Ishikawa (cell line): ENCODE measurements around the gene GJB6.

Experiments used
- CEBPB ChIP-seq: IDR thresholded peaks from 2 replicates; pipeline ENCODE4 v1.6.1; 2012
- CREB1 ChIP-seq: IDR thresholded peaks from 2 replicates; pipeline ENCODE4 v1.6.1; 2012; ENCODE audit warnings: low read depth
- EGR1 ChIP-seq: IDR thresholded peaks from 2 replicates; pipeline ENCODE4 v1.6.1; 2012
- EP300 ChIP-seq: IDR thresholded peaks from 2 replicates; pipeline ENCODE4 v1.6.1; 2012; ENCODE audit warnings: borderline replicate concordance
- FOXM1 ChIP-seq: IDR thresholded peaks from 2 replicates; pipeline ENCODE4 v1.6.1; 2012; ENCODE audit warnings: low read depth, borderline replicate concordance
- NFIC ChIP-seq: IDR thresholded peaks from 2 replicates; pipeline ENCODE4 v1.6.1; 2012
- RAD21 ChIP-seq: IDR thresholded peaks from 2 replicates; pipeline ENCODE4 v1.6.1; 2012; ENCODE audit warnings: low read depth
- TAF1 ChIP-seq: IDR thresholded peaks from 2 replicates; pipeline ENCODE4 v1.6.1; 2012; ENCODE audit warnings: low read depth, mild to moderate bottlenecking
- TCF12 ChIP-seq: IDR thresholded peaks from 2 replicates; pipeline ENCODE4 v1.6.1; 2012; ENCODE audit warnings: low read depth
- TEAD4 ChIP-seq: IDR thresholded peaks from 2 replicates; pipeline ENCODE4 v1.6.1; 2012
- USF1 ChIP-seq: IDR thresholded peaks from 2 replicates; pipeline ENCODE4 v1.6.1; 2012
- YY1 ChIP-seq: IDR thresholded peaks from 2 replicates; pipeline ENCODE4 v1.6.1; 2012; ENCODE audit warnings: low read depth
- ZBTB7A ChIP-seq: IDR thresholded peaks from 2 replicates; pipeline ENCODE4 v1.6.1; 2012; ENCODE audit warnings: low read depth
- TF ChIP-seq, protein P1 (sequence below): IDR thresholded peaks from 2 replicates; pipeline ENCODE4 v1.6.1; 2012
- TF ChIP-seq, protein P2 (sequence below): IDR thresholded peaks from 2 replicates; pipeline ENCODE4 v1.6.1; 2012; ENCODE audit warnings: low read depth, mild to moderate bottlenecking

GJB6 gene

DNA sequence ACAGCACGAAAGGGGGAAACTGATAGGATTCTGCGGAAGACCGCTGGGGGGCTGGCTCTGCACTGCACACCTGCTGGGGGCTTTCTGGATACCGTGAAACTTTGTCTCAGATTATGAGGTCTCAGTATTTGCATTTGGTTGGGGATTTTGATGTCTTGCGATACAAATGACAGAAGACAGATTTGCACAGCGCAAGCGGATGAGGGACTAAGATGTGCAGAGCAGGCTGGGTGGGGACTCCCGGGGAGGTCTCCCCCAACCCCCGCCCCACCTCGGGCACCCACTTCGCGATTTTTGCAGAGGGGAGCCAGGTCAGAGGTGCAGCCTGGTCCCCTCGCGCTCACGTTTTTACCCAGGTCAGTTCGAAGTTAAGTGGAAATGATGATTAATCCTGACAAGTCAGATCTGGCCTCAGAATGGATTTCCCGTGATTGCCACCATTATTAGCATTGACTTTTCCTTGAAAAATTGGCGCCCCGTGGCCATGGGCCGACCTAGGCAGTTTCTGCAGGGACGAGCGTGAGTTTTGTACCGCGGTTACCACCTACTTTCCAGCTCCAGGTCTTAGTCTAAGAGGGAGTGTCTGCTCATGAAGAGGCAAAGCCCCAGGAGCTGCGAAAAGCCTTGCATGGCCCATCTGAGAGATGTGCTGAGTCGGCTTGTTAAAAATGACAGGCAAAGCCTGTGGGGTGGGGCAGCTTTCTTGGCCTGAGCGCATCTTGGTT lies 38.0 kb downstream of the GJB6 start:
- TF ChIP-seq YY1: no peak
- no peak for TF ChIP-seq TEAD4
- TF ChIP-seq, protein P1, sequence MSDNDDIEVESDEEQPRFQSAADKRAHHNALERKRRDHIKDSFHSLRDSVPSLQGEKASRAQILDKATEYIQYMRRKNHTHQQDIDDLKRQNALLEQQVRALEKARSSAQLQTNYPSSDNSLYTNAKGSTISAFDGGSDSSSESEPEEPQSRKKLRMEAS: no peak
- no peak for TF ChIP-seq EGR1
- TF ChIP-seq, protein P2, sequence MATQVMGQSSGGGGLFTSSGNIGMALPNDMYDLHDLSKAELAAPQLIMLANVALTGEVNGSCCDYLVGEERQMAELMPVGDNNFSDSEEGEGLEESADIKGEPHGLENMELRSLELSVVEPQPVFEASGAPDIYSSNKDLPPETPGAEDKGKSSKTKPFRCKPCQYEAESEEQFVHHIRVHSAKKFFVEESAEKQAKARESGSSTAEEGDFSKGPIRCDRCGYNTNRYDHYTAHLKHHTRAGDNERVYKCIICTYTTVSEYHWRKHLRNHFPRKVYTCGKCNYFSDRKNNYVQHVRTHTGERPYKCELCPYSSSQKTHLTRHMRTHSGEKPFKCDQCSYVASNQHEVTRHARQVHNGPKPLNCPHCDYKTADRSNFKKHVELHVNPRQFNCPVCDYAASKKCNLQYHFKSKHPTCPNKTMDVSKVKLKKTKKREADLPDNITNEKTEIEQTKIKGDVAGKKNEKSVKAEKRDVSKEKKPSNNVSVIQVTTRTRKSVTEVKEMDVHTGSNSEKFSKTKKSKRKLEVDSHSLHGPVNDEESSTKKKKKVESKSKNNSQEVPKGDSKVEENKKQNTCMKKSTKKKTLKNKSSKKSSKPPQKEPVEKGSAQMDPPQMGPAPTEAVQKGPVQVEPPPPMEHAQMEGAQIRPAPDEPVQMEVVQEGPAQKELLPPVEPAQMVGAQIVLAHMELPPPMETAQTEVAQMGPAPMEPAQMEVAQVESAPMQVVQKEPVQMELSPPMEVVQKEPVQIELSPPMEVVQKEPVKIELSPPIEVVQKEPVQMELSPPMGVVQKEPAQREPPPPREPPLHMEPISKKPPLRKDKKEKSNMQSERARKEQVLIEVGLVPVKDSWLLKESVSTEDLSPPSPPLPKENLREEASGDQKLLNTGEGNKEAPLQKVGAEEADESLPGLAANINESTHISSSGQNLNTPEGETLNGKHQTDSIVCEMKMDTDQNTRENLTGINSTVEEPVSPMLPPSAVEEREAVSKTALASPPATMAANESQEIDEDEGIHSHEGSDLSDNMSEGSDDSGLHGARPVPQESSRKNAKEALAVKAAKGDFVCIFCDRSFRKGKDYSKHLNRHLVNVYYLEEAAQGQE: no peak
- no peak for TF ChIP-seq ZBTB7A
- no peak for TF ChIP-seq EP300
- TF ChIP-seq RAD21: no peak
- no peak for TF ChIP-seq CEBPB
- no peak for TF ChIP-seq CREB1
- TF ChIP-seq USF1: no peak
- TF ChIP-seq TAF1: no peak
- TF ChIP-seq TCF12: no peak
- no peak for TF ChIP-seq FOXM1
- no peak for TF ChIP-seq NFIC

DNA sequence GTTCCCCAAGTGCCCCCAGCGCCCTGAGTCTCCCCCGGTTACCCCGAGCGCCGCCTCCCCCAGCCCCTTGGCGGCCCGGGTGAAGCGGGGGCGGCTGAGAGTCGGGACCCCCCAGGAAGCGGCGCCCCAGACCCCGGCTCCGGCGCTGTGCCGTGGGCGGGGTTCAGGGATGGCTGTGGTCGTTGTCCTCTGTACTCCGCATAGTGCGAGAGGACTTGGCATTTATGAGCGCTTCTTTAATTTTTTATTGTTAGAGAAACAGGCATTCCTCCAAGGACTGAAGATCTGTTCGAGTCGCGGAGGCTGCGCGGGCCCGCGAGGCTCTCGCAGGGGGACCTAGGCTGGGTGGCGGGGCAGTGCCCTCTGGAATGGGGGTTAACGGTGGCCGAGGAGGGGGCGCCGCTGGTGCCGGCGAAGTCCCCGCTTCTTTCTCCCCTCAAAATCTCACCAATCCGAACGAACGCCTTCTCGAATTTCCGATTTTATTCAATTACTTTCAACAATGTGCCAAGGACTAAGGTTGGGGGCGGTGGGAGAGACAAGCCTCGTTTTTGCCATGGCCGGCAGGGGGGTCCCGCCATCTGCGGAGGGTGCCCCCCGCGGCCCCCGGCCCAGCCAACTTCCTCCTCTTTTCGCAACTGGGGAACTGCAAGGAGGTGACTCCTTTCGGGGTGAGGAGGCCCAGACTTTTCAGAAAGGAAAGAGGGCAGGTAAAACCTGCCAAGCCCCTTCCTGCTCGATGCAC lies 38.8 kb downstream of the GJB6 start:
- TF ChIP-seq TAF1 (no peak), EGR1 (0 out of 2 replicates have a peak, but pooled peaks have one; percentile 3), ZBTB7A (no peak)

GRCh38 chr13:20192836-20193161 lies 39.3 kb downstream of the GJB6 start, which contains the start of gene GJB2:
Gene GJB2 (minus strand): TSS chr13:20192938. CDS start chr13:20189581, 3,357 bp downstream.
- TF ChIP-seq YY1: no peak
- TF ChIP-seq EP300: no peak
- TF ChIP-seq EGR1: 0 out of 2 replicates have a peak, but pooled peaks have one; percentile 17
- no peak for TF ChIP-seq NFIC
- no peak for TF ChIP-seq TAF1
- TF ChIP-seq TCF12: no peak
- TF ChIP-seq TEAD4: no peak
- TF ChIP-seq CREB1: no peak
- TF ChIP-seq RAD21: no peak
- TF ChIP-seq USF1: no peak
- TF ChIP-seq CEBPB: no peak
- TF ChIP-seq ZBTB7A: 0 out of 2 replicates have a peak, but pooled peaks have one; percentile 26
- TF ChIP-seq, protein P2: no peak
- TF ChIP-seq, protein P1: no peak
- no peak for TF ChIP-seq FOXM1

DNA sequence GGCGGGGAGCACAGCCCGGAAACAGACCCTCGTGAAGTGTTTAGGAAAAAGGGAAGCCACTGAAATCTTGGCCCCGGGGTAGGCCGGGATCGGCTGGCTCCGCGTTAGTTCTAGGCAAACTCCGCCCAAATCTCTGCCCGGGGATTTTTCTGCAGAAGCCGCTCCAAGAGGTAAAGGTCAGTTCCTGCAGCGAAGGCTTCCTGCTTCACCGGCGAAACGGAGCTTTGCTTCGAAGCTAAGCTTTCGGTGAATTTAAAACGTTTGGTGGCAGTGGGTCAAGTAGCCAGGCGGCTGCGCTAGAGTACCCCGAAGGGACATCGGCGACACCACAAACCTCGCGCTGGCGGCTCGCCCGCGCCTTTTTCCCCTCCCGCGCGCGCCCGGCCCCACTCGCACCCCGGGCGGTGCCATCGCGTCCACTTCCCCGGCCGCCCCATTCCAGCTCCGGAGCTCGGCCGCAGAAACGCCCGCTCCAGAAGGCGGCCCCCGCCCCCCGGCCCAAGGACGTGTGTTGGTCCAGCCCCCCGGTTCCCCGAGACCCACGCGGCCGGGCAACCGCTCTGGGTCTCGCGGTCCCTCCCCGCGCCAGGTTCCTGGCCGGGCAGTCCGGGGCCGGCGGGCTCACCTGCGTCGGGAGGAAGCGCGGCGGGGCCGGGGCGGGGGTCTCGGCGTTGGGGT lies 39.8 kb downstream of the GJB6 start:
- TF ChIP-seq CREB1 (no peak), TAF1 (no peak), NFIC (0 out of 2 replicates have a peak, but pooled peaks have one; percentile 9), USF1 (no peak), EGR1 (no peak), YY1 (no peak), ZBTB7A (0 out of 2 replicates have a peak, but pooled peaks have one; percentile 28), EP300 (no peak), FOXM1 (no peak), RAD21 (no peak), CEBPB (no peak)
- TF ChIP-seq, protein P2: no peak
